ENCODE measurements around the gene RBX1. TPM values are rescaled to one million over a fixed set of nuclear protein-coding genes. Genes with fewer than 3 reads are reported as not detected.

The RBX1 gene
- total RNA-seq, 4 donors from 2014 or later, result 21.6 to 52.4 (median 38.8) TPM

DNA sequence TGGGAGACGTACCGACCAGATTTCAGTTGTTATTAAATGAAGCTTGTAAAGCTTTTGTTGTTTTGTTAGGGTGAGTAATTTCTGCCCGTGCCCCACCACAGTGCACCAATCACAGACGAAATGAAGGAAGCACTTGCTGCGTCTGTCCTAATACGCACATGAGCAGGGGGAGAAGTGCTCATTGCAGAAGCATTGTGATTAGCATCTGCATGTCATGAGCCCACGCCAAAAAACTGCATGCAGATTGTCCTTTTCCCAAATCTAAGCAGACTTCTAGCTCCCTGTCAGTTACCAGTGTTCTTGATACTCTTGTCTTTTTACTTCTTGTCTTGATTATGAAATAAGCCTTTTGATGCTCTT is 15.5 kb downstream of the RBX1 start:
- H3K27me3 ChIP-seq, result no peaks in the 10 kb centered on the region
- no peaks in the 10 kb centered on the region for H3K9me3 ChIP-seq
- no peak overlapping the region for H3K4me3 ChIP-seq
- peaks cover 2 to 97% of the 10 kb centered on the region in 2 donors for H3K36me3 ChIP-seq
- no peak for ATAC-seq
- 72 to 77% methylated on average over 7 of the region's 7 CpGs for WGBS, 2 donors (ENCODE audit: low coverage in 1 of 2)
- peaks cover 0 to 4% (median 0%) of the 10 kb centered on the region in 3 donors for H3K4me1 ChIP-seq
- no peak overlapping the region for H3K27ac ChIP-seq
- TF ChIP-seq POLR2AphosphoS5 (IDR thresholded peaks at IDR 0.05), result no peak
- TF ChIP-seq POLR2A (IDR thresholded peaks at IDR 0.05), result no peak
- TF ChIP-seq, protein P1, sequence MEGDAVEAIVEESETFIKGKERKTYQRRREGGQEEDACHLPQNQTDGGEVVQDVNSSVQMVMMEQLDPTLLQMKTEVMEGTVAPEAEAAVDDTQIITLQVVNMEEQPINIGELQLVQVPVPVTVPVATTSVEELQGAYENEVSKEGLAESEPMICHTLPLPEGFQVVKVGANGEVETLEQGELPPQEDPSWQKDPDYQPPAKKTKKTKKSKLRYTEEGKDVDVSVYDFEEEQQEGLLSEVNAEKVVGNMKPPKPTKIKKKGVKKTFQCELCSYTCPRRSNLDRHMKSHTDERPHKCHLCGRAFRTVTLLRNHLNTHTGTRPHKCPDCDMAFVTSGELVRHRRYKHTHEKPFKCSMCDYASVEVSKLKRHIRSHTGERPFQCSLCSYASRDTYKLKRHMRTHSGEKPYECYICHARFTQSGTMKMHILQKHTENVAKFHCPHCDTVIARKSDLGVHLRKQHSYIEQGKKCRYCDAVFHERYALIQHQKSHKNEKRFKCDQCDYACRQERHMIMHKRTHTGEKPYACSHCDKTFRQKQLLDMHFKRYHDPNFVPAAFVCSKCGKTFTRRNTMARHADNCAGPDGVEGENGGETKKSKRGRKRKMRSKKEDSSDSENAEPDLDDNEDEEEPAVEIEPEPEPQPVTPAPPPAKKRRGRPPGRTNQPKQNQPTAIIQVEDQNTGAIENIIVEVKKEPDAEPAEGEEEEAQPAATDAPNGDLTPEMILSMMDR (IDR thresholded peaks at IDR 0.05), result no peak
- no peak for TF ChIP-seq EP300 (IDR thresholded peaks at IDR 0.05)

DNA sequence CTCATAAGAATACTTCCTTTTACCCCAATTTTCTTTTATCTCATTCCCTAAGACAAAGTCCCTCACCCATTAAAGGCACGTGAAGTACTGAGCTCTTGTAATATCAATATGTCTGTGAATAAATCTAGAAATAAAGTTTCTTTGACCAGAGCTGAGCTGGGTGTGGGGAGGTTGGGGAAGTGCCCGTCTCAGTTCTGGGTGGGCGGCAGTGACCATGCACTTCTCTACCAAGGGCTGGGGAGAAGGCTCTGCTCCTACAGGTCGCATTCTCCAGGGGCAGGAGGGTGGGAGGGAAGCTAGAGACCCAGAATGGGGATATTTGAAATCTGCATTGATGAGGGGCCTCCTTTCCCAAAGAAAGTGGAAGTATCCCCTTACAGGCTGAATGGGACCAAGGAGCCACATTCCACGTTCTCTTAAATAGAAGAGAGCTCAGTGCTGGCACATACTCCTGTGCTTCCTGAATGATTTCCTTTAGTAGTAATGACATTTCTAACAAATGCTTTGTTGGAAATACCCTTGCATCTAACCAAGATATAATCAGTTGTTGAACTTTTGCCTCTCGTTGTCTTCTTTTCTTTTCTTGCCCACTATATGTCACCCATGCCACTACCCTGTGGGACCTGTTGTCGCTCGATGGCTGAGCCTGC is 16.1 kb downstream of the RBX1 start:
- 74 to 77% methylated on average over 3 to 8 of the region's 8 CpGs for WGBS, 2 donors (ENCODE audit: low coverage in 1 of 2)
- no peaks in the 10 kb centered on the region for H3K27me3 ChIP-seq
- no peak for ATAC-seq
- peaks cover 0 to 4% (median 0%) of the 10 kb centered on the region in 3 donors for H3K4me1 ChIP-seq
- TF ChIP-seq, protein P1 (IDR thresholded peaks at IDR 0.05), result no peak
- TF ChIP-seq POLR2AphosphoS5 (IDR thresholded peaks at IDR 0.05), result no peak
- no peak for TF ChIP-seq EP300 (IDR thresholded peaks at IDR 0.05)
- no peak for TF ChIP-seq POLR2A (IDR thresholded peaks at IDR 0.05)
- no peaks in the 10 kb centered on the region for H3K9me3 ChIP-seq
- H3K4me3 ChIP-seq, result no peak overlapping the region
- no peak overlapping the region for H3K27ac ChIP-seq
- peaks cover 2 to 97% of the 10 kb centered on the region in 2 donors for H3K36me3 ChIP-seq

DNA sequence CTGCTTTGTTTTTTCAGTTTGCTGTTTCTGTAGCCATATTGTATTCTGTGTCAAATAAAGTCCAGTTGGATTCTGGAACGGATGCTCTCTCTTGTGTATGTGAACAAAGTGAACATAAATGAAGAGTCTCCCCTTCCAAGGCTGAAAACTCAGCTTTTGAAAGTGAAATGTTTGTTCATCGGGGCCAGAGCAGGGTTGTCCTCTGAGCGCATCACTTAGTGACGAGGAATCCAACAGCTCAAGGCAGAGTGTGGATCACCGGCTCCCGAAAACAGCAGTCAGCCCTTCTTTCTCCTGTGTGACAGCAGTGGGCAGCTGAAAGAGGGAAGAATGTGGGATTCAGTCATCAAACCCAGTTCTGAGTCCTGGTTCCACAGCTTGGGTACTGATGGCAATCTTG is 21.4 kb downstream of the RBX1 start:
- Histone ChIP-seq H3K36me3 (peaks cover 2 to 59% of the 10 kb centered on the region in 2 donors), H3K27me3 (no peaks in the 10 kb centered on the region), H3K4me3 (no peak overlapping the region), H3K9me3 (no peaks in the 10 kb centered on the region), H3K4me1 (no peaks in the 10 kb centered on the region), H3K27ac (no peak overlapping the region)
- TF ChIP-seq POLR2A (IDR thresholded peaks at IDR 0.05) (no peak), EP300 (IDR thresholded peaks at IDR 0.05) (no peak), POLR2AphosphoS5 (IDR thresholded peaks at IDR 0.05) (no peak)
- no peak for ATAC-seq
- 69 to 100% methylated on average over 2 to 3 of the region's 6 CpGs for WGBS, 2 donors (ENCODE audit: low coverage in 1 of 2)

DNA sequence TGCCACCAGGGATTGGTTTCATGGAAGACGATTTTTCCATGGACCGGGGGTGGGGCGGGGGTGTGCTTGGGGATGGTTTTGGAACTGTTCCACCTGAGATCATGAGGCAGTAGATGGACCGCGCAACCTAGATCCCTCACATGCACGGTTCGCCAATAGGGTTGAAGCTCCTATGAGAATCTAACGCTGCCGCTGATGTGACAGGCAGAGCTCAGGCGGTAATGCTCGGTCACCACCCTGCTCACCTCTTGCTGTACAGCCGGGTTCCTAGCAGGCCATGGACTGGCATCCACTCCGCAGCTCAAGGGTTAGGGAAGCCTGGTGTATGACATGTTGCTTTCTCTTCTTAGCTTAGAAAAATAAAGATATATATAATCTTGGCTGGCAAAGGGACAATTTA is 22.0 kb downstream of the RBX1 start:
- 90 to 100% methylated on average over 1 to 9 of the region's 13 CpGs for WGBS, 2 donors (ENCODE audit: low coverage in 1 of 2)
- Histone ChIP-seq H3K36me3 (peaks cover 2 to 53% of the 10 kb centered on the region in 2 donors), H3K27ac (no peak overlapping the region), H3K4me1 (no peaks in the 10 kb centered on the region), H3K4me3 (no peak overlapping the region), H3K27me3 (no peaks in the 10 kb centered on the region), H3K9me3 (no peaks in the 10 kb centered on the region)
- TF ChIP-seq EP300 (IDR thresholded peaks at IDR 0.05) (no peak), POLR2A (IDR thresholded peaks at IDR 0.05) (no peak), POLR2AphosphoS5 (IDR thresholded peaks at IDR 0.05) (no peak)
- TF ChIP-seq, protein P1 (IDR thresholded peaks at IDR 0.05), result no peak
- no peak for ATAC-seq

DNA sequence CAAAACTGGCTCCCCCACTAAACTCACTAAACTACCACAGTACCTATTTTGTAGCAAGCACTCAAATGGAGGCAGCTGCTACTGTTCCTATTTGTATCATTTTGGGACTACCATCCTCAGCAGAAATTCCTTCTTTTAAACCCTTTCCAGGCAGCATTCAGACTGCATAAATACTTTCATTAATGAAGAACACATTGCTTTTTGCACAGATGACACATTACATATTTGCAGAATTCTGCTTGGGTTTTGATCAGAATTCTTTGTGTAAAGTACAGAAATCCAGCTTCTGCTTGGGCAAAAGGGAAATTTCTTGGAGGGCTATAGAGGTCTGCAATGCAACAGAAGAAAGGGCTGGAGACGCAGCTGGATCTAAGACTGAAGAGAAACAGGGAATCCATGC is 24.2 kb downstream of the RBX1 start:
- no peaks in the 10 kb centered on the region for H3K9me3 ChIP-seq
- TF ChIP-seq EP300 (IDR thresholded peaks at IDR 0.05), result no peak
- TF ChIP-seq POLR2A (IDR thresholded peaks at IDR 0.05), result no peak
- TF ChIP-seq, protein P1 (IDR thresholded peaks at IDR 0.05), result no peak
- no peak for TF ChIP-seq POLR2AphosphoS5 (IDR thresholded peaks at IDR 0.05)
- H3K36me3 ChIP-seq, result peaks cover 0 to 31% of the 10 kb centered on the region in 2 donors
- H3K27me3 ChIP-seq, result no peaks in the 10 kb centered on the region
- no peak for ATAC-seq
- H3K4me1 ChIP-seq, result no peaks in the 10 kb centered on the region
- H3K4me3 ChIP-seq, result no peak overlapping the region
- H3K27ac ChIP-seq, result no peak overlapping the region
- WGBS, 2 donors (ENCODE audit: low coverage in 1 of 2), result 60 to 64% methylated on average over 1 of the region's 1 CpG

Measured in gastroesophageal sphincter (tissue), 4 donors.